DND-41 (cell line): ENCODE data around the gene RAB7B.

ENCODE experiments used
- EZH2 ChIP-seq: IDR thresholded peaks from 3 replicates; pipeline ENCODE4 v1.6.1; 2012; ENCODE audit warnings: borderline replicate concordance, low read depth, mild to moderate bottlenecking, moderate library complexity, low read length, inconsistent platforms; ENCODE audit not compliant: severe bottlenecking
- TF ChIP-seq, protein P1 (sequence below): IDR thresholded peaks from 2 replicates; pipeline ENCODE4 v1.5.1; 2012; ENCODE audit warnings: borderline replicate concordance, low read length, moderate library complexity, mild to moderate bottlenecking; ENCODE audit not compliant: poor library complexity, severe bottlenecking; ENCODE audit errors: extremely low read depth

DNA sequence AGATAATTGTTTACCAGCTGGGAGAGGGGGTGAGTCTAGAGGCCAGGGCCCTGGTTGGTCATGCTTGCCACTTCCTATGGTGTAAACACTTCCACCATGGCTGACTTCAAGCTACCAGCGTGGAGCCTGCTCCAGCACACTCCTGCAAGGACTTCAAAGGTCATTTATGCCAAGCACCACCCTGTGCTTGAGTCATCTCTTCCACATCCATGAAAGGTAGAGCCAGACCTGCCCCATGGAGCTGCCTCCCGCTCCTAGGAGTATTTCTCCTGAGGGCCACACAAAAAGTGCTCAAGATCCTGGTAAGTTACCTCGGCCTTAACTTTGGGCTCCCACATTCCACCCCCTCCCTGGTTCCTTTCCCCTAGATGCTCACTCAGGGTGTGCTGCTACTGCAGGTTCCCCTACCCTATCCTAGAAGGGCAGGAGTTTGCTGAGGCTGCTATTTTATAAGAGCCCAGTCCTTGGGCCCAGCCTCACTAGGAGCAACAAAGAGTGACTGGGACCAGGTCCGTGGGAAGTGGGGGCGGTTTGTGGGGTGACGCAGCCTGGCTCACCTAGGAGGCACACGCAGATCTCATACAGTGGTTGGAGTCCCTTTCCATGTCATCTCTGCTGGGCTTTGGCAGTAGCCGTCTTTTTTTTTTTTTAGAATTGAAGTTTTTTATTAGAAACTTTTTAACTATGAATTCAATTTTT, 2.4 kb downstream of the RAB7B start:
- TF ChIP-seq, protein P1, sequence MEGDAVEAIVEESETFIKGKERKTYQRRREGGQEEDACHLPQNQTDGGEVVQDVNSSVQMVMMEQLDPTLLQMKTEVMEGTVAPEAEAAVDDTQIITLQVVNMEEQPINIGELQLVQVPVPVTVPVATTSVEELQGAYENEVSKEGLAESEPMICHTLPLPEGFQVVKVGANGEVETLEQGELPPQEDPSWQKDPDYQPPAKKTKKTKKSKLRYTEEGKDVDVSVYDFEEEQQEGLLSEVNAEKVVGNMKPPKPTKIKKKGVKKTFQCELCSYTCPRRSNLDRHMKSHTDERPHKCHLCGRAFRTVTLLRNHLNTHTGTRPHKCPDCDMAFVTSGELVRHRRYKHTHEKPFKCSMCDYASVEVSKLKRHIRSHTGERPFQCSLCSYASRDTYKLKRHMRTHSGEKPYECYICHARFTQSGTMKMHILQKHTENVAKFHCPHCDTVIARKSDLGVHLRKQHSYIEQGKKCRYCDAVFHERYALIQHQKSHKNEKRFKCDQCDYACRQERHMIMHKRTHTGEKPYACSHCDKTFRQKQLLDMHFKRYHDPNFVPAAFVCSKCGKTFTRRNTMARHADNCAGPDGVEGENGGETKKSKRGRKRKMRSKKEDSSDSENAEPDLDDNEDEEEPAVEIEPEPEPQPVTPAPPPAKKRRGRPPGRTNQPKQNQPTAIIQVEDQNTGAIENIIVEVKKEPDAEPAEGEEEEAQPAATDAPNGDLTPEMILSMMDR = no peak
- TF ChIP-seq EZH2 = no peak
